Neural crest cell (in vitro differentiated cells): ENCODE results near the gene BRWD1. TPM values are rescaled to one million over a fixed set of nuclear protein-coding genes. Genes with fewer than 3 reads are reported as not detected.
A peak's percentile ranks its signal among the peaks of the same experiment; 100 is the strongest.

Experiments
- DNase-seq: peaks from one replicate; pipeline ENCODE4 v3.0.0; 2021; ENCODE audit warnings: low read depth, mixed read lengths, low spot score
- H3K27ac Mint-ChIP-seq: one replicate; pipeline ENCODE4 v1.8.0; 2021; ENCODE audit warnings: mild to moderate bottlenecking, mixed read lengths; ENCODE audit not compliant: unreplicated experiment
- H3K27me3 Mint-ChIP-seq: 2 replicates; pipeline ENCODE4 v1.8.0; 2021; ENCODE audit warnings: low read depth, mild to moderate bottlenecking, mixed read lengths
- H3K36me3 Mint-ChIP-seq: 2 replicates; pipeline ENCODE4 v1.8.0; 2021; ENCODE audit warnings: low read depth, mild to moderate bottlenecking, mixed read lengths
- H3K4me1 Mint-ChIP-seq: 2 replicates; pipeline ENCODE4 v1.8.0; 2021; ENCODE audit warnings: mixed read lengths
- H3K4me3 Mint-ChIP-seq: one replicate; pipeline ENCODE4 v1.8.0; 2021; ENCODE audit warnings: mild to moderate bottlenecking, mixed read lengths
- H3K9me3 Mint-ChIP-seq: 2 replicates; pipeline ENCODE4 v1.8.0; 2021; ENCODE audit warnings: mixed read lengths
- CTCF ChIP-seq: fragments of 200-600 bp; sonication (generic); conservative IDR thresholded peaks from 2 replicates; pipeline ENCODE4 v1.5.0; 2021; ENCODE audit warnings: antibody characterized with exemption, mild to moderate bottlenecking
- total RNA-seq: library from RNA; stranded (reverse); gene quantifications from 2 replicates; pipeline ENCODE4 v1.2.1, GENCODE V29; 2021

Gene BRWD1
- total RNA-seq, 1 donor from 2014 or later = 38.4 TPM

DNA sequence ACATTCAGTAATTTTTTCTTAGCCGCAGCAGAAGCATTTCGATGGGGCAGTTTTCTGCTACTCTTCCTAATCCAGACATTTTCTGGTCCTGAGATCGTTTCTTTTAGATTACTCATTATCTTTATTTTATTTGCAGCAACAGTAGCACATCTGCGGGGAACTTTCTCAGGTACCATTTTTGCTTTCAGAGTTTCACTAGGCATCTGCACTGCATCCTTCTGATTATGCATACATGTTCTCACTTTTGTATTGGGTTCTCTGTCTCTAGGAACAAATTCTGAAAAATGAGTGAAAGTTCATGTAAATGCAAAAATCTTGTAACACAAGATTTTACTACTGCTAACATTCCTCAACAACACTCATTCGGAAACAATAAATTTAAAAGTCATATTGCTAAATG, 126.3 kb downstream of the BRWD1 start:
- no peaks in the 10 kb centered on the region for H3K36me3 Mint-ChIP-seq
- H3K27ac Mint-ChIP-seq = no peak overlapping the region
- peaks cover 17% of the 10 kb centered on the region for H3K4me1 Mint-ChIP-seq
- H3K4me3 Mint-ChIP-seq = peak overlapping the region; percentile 9
- TF ChIP-seq CTCF = no peak
- DNase-seq = no peak
- H3K9me3 Mint-ChIP-seq = no peaks in the 10 kb centered on the region
- peaks cover 5% of the 10 kb centered on the region for H3K27me3 Mint-ChIP-seq

- Mint-ChIP-seq H3K36me3 (no peaks in the 10 kb centered on the region), H3K4me1 (peaks cover 22% of the 10 kb centered on the region), H3K9me3 (no peaks in the 10 kb centered on the region), H3K27me3 (peaks cover 5% of the 10 kb centered on the region), H3K27ac (no peak overlapping the region), H3K4me3 (no peak overlapping the region)
- TF ChIP-seq CTCF = no peak
- DNase-seq = no peak
Observed at GRCh38 chr21:39186676-39187075, 126.8 kb downstream of the BRWD1 start.

DNA sequence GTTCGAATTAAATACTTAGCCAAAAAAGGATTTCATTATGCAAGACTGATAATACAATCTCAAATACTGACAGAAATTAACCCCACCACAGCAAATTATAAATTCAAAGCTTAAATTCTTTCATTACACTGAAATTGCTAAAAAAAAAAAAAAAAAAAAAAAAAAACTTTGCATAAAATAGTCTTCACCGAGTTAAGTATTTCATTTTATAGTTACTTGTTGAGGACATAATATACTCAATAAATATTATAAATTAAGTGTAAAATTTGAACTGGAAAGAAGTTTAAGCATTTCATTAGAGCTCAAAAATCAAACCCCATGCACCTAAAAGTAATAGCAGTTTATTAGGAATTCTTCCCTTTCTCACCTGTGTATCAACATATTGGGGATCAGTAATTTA, 128.3 kb downstream of the BRWD1 start:
- Mint-ChIP-seq H3K9me3 (no peaks in the 10 kb centered on the region), H3K27ac (no peak overlapping the region), H3K36me3 (peaks cover 2% of the 10 kb centered on the region), H3K4me3 (peak overlapping the region; percentile 97), H3K4me1 (peaks cover 30% of the 10 kb centered on the region), H3K27me3 (peaks cover 5% of the 10 kb centered on the region)
- no peak for TF ChIP-seq CTCF
- no peak for DNase-seq

- peaks cover 30% of the 10 kb centered on the region for H3K4me1 Mint-ChIP-seq
- peak overlapping the region; percentile 97 for H3K4me3 Mint-ChIP-seq
- no peak for TF ChIP-seq CTCF
- H3K27me3 Mint-ChIP-seq = peaks cover 5% of the 10 kb centered on the region
- H3K36me3 Mint-ChIP-seq = peaks cover 7% of the 10 kb centered on the region
- DNase-seq = no peak
- no peaks in the 10 kb centered on the region for H3K9me3 Mint-ChIP-seq
- peak overlapping the region; percentile 70 for H3K27ac Mint-ChIP-seq
Observed at GRCh38 chr21:39184050-39184980, 129.1 kb downstream of the BRWD1 start.

GRCh38 chr21:39183272-39184049, 130.0 kb downstream of the BRWD1 start, which contains the start of gene PSMG1:
PSMG1 (minus strand) TSS chr21:39183451; CDS start chr21:39183385, 66 bp downstream.
- peaks cover 30% of the 10 kb centered on the region for H3K4me1 Mint-ChIP-seq
- no peak for TF ChIP-seq CTCF
- H3K9me3 Mint-ChIP-seq = no peaks in the 10 kb centered on the region
- peak within 1 kb of the TSS; percentile 97 for H3K4me3 Mint-ChIP-seq
- H3K27ac Mint-ChIP-seq = peak within 1 kb of the TSS; percentile 98
- H3K36me3 Mint-ChIP-seq = peaks cover 13% of the 10 kb centered on the region
- H3K27me3 Mint-ChIP-seq = peaks cover 5% of the 10 kb centered on the region
- DNase-seq = peak; percentile 85
